H1 (cell line): ENCODE results near the gene PARD3. TPM values are rescaled to one million over a fixed set of nuclear protein-coding genes. Genes with fewer than 3 reads are reported as not detected.

Source experiments
- CTCF ChIA-PET: fragments of 300-600 bp; sonication (Branson Sonifier 250); formaldehyde crosslinking; loops from one replicate; lab custom pipeline; 2021; ENCODE audit not compliant: partially characterized antibody; lab: Charles Lee
- POLR2A ChIA-PET: fragments of 300-600 bp; sonication (Branson Sonifier 250); formaldehyde crosslinking; loops from one replicate; lab custom pipeline; 2021; ENCODE audit warnings: inconsistent platforms; ENCODE audit not compliant: partially characterized antibody; lab: Charles Lee
- DNase-seq, 2 experiments: peaks; one replicate each; pipeline versions ENCODE4 v3.0.0 to v3.0.0-alpha.2; 2010 to 2022; ENCODE audit warnings: low spot score in 2 of 2, low read depth in 1 of 2, mixed read lengths in 1 of 2
- FAIRE-seq: peaks from 2 replicates; lab custom pipeline; 2011; peaks lifted over from hg19 to GRCh38; lab: Jason Lieb, UNC
- H2AFZ ChIP-seq: 2 replicates; pipeline ENCODE4 v1.8.1; 2012; ENCODE audit warnings: low read length, inconsistent platforms
- H2AK5ac ChIP-seq: 2 replicates; pipeline ENCODE4 v1.6.1; 2013; ENCODE audit warnings: low read depth, low read length
- H2BK120ac ChIP-seq: replicated peaks from 2 replicates; pipeline ENCODE3; 2013; ENCODE audit warnings: low read depth, low read length, inconsistent platforms
- H2BK12ac ChIP-seq: 2 replicates; pipeline ENCODE4 v1.6.1; 2013; ENCODE audit warnings: low read depth, low read length
- H2BK15ac ChIP-seq: 2 replicates; pipeline ENCODE4 v1.6.1; 2013; ENCODE audit warnings: low read length
- H2BK20ac ChIP-seq: 2 replicates; pipeline ENCODE4 v1.6.1; 2013; ENCODE audit warnings: low read length
- H2BK5ac ChIP-seq: 2 replicates; pipeline ENCODE4 v1.6.1; 2013; ENCODE audit warnings: low read depth, low read length
- H3K14ac ChIP-seq: 2 replicates; pipeline ENCODE4 v1.6.1; 2013; ENCODE audit warnings: inconsistent platforms; ENCODE audit not compliant: insufficient read length
- H3K18ac ChIP-seq: 2 replicates; pipeline ENCODE4 v1.6.1; 2013; ENCODE audit warnings: low read length; ENCODE audit errors: extremely low read depth
- H3K23ac ChIP-seq: 2 replicates; pipeline ENCODE4 v1.6.1; 2013; ENCODE audit warnings: inconsistent platforms; ENCODE audit not compliant: insufficient read length
- H3K23me2 ChIP-seq: 2 replicates; pipeline ENCODE4 v1.6.1; 2013; ENCODE audit warnings: low read depth, low read length
- H3K27ac ChIP-seq: 2 replicates; pipeline ENCODE4 v1.6.1; 2011; ENCODE audit warnings: low read depth, low read length, inconsistent platforms
- H3K27me3 ChIP-seq, 4 experiments: replicated peaks in 1 of 4; 1 replicate in 1 of 4; 2 replicates in 3 of 4; pipeline versions ENCODE4 v1.6.1 to v1.8.1; 2011 to 2013; ENCODE audit warnings: low read length in 3 of 4, mild to moderate bottlenecking in 3 of 4, inconsistent platforms in 2 of 4, mixed read lengths in 2 of 4, moderate library complexity in 1 of 4; ENCODE audit not compliant: control insufficient read depth in 3 of 4, insufficient read depth in 3 of 4; ENCODE audit errors: extremely low read depth in 1 of 4
- H3K36me3 ChIP-seq, 4 experiments: 2 replicates each; pipeline versions ENCODE4 v1.6.1 to v1.8.1; 2011 to 2013; ENCODE audit warnings: mild to moderate bottlenecking in 4 of 4, low read length in 3 of 4, moderate library complexity in 2 of 4, control low read depth in 1 of 4, inconsistent platforms in 1 of 4; ENCODE audit not compliant: insufficient read depth in 4 of 4, control insufficient read depth in 2 of 4
- H3K4ac ChIP-seq: replicated peaks from 2 replicates; pipeline ENCODE3; 2013; ENCODE audit warnings: low read length, low read depth, mixed read lengths, inconsistent platforms; ENCODE audit not compliant: insufficient read length
- H3K4me1 ChIP-seq, 4 experiments: replicated peaks in 1 of 4; 1 replicate in 1 of 4; 2 replicates in 3 of 4; pipeline versions ENCODE4 v1.6.1 to v1.8.1; 2011 to 2013; ENCODE audit warnings: low read length in 3 of 4, inconsistent platforms in 2 of 4, mixed read lengths in 1 of 4; ENCODE audit not compliant: insufficient read depth in 4 of 4, control insufficient read depth in 3 of 4
- H3K4me2 ChIP-seq, 2 experiments: 2 replicates each; pipeline versions ENCODE4 v1.6.1 to v1.8.1; 2011 to 2013; ENCODE audit warnings: low read depth in 2 of 2, low read length in 2 of 2, control low read depth in 1 of 2, inconsistent platforms in 1 of 2, mild to moderate bottlenecking in 1 of 2; ENCODE audit not compliant: insufficient read depth in 1 of 2
- H3K4me3 ChIP-seq, 4 experiments: fragments of 200-600, 300-600 bp in 1 of 4; sonication (generic), shearing (Covaris generic), sonication (Bioruptor Twin) in 1 of 4; 2 replicates each; pipeline versions ENCODE4 v1.5.1 to v1.8.1; 2011 to 2016; ENCODE audit warnings: low read length in 4 of 4, low read depth in 3 of 4, control low read depth in 2 of 4, inconsistent platforms in 2 of 4, mild to moderate bottlenecking in 2 of 4, mixed read lengths in 1 of 4, moderate library complexity in 1 of 4; ENCODE audit not compliant: insufficient read depth in 2 of 4; ENCODE audit errors: extremely low read depth in 1 of 4
- H3K56ac ChIP-seq: replicated peaks from 2 replicates; pipeline ENCODE3; 2013; ENCODE audit warnings: low read depth, mild to moderate bottlenecking, mixed read lengths, low read length, inconsistent platforms; ENCODE audit not compliant: insufficient read length
- H3K79me1 ChIP-seq: 2 replicates; pipeline ENCODE4 v1.6.1; 2013; ENCODE audit warnings: low read depth, low read length, control low read depth
- H3K79me2 ChIP-seq, 2 experiments: 2 replicates each; pipeline versions ENCODE4 v1.6.1 to v1.8.1; 2012 to 2013; ENCODE audit warnings: low read length in 2 of 2, mild to moderate bottlenecking in 2 of 2, inconsistent platforms in 1 of 2; ENCODE audit not compliant: insufficient read depth in 2 of 2, control insufficient read depth in 1 of 2
- H3K9ac ChIP-seq, 4 experiments: replicated peaks in 1 of 4; 1 replicate in 1 of 4; 2 replicates in 3 of 4; pipeline versions ENCODE4 v1.6.1 to v1.8.1; 2011 to 2013; ENCODE audit warnings: low read depth in 3 of 4, low read length in 3 of 4, control low read depth in 2 of 4, mild to moderate bottlenecking in 2 of 4, moderate library complexity in 2 of 4, inconsistent platforms in 1 of 4; ENCODE audit errors: extremely low read depth in 1 of 4
- H3K9me3 ChIP-seq, 2 experiments: 2 replicates each; pipeline versions ENCODE4 v1.6.1 to v1.8.1; 2012 to 2013; ENCODE audit warnings: mild to moderate bottlenecking in 2 of 2, moderate library complexity in 2 of 2, control low read depth in 1 of 2, inconsistent platforms in 1 of 2, low read depth in 1 of 2, low read length in 1 of 2, mixed read lengths in 1 of 2; ENCODE audit not compliant: insufficient read depth in 2 of 2
- H4K20me1 ChIP-seq, 2 experiments: replicated peaks in 1 of 2; 2 replicates each; pipeline versions ENCODE3 to v1.8.1; 2011 to 2013; ENCODE audit warnings: inconsistent platforms in 2 of 2, low read length in 2 of 2, mild to moderate bottlenecking in 1 of 2; ENCODE audit not compliant: insufficient read depth in 2 of 2, control insufficient read depth in 1 of 2
- H4K5ac ChIP-seq: 2 replicates; pipeline ENCODE4 v1.6.1; 2013; ENCODE audit warnings: low read length, low read depth, mixed read lengths, inconsistent platforms; ENCODE audit not compliant: insufficient read length
- H4K8ac ChIP-seq: 2 replicates; pipeline ENCODE4 v1.8.0; 2013; ENCODE audit warnings: mild to moderate bottlenecking, moderate library complexity, low read length, inconsistent platforms; ENCODE audit not compliant: insufficient read depth; ENCODE audit errors: extremely low read depth
- H4K91ac ChIP-seq: replicated peaks from 2 replicates; pipeline ENCODE3; 2013; ENCODE audit warnings: low read length, mixed read lengths, inconsistent platforms; ENCODE audit not compliant: insufficient read length
- ASH2L ChIP-seq: fragments of 200-600, 300-600 bp; sonication (generic); IDR thresholded peaks from one replicate; pipeline ENCODE4 v1.7.1; 2017; ENCODE audit warnings: low read length
- SIN3A ChIP-seq, 2 experiments: IDR thresholded peaks in 1 of 2; conservative IDR thresholded peaks in 1 of 2; 2 replicates each; pipeline ENCODE4 v1.6.1; 2011 to 2012; ENCODE audit warnings: low read length in 2 of 2, improper control_type of control experiment in 1 of 2, low read depth in 1 of 2, mild to moderate bottlenecking in 1 of 2
- SUZ12 ChIP-seq: fragments of 200-600 bp; sonication (generic); IDR thresholded peaks from 2 replicates; pipeline ENCODE4 v1.6.1; 2012; ENCODE audit warnings: mild to moderate bottlenecking, inconsistent platforms, low read length, moderate library complexity, mixed read lengths
- TCF12 ChIP-seq: IDR thresholded peaks from 2 replicates; pipeline ENCODE4 v1.6.1; 2011; ENCODE audit warnings: low read depth, mild to moderate bottlenecking, low read length
- WGBS, 2 experiments: shearing (Covaris generic) in 1 of 2; methylation state at CpG; one replicate each; pipeline versions ENCODE4 v1.1.6 to v1.1.7; 2013 to 2015; ENCODE audit warnings: low lambda C conversion rate in 2 of 2, mixed read lengths in 2 of 2, inconsistent platforms in 1 of 2, low coverage in 1 of 2, missing lambda C conversion rate in 1 of 2; ENCODE audit not compliant: insufficient replicate concordance in 2 of 2, insufficient coverage in 1 of 2, insufficient read length in 1 of 2; ENCODE audit errors: extremely low coverage in 1 of 2, missing lambda C conversion rate in 1 of 2; 5-methylcytosine and 5-hydroxymethylcytosine counted together
- polyA plus RNA-seq, 7 experiments: library from polyadenylated mRNA; depleted of rRNA in 3 of 7; stranded (reverse) in 5 of 7; unstranded in 2 of 7; fragments of >200 nt in 5 of 7; fragments of 200-250 nt in 2 of 7; gene quantifications; 1 replicate in 5 of 7; 2 replicates in 1 of 7; 4 replicates in 1 of 7; pipeline versions ENCODE4 v1.2.1 to v1.2.3, GENCODE V29; 2011 to 2013; ENCODE audit warnings: missing spikeins in 2 of 7, mixed read lengths in 2 of 7
- total RNA-seq: library from RNA; stranded (reverse); fragmentation: NEBNext Ultra II Directional; extraction: Animal tissue kit (Norgen Biotek cat#: 25700); gene quantifications from 2 replicates; pipeline ENCODE4 v1.2.1, GENCODE V29; 2021

Gene PARD3
- total and polyA plus RNA-seq, 2 of the 8 experiments (the other 6 are each of a cell fraction or from before 2014, with no cell fraction given): 19.7 to 49.1 TPM

GRCh38 chr10:34150103-34150502 is 665.0 kb downstream of the PARD3 start:
- Histone ChIP-seq H3K27ac (no peak overlapping the region), H2AFZ (no peak overlapping the region), H4K20me1 (no peaks in the 10 kb centered on the region), H3K18ac (no peak overlapping the region), H3K14ac (no peak overlapping the region), H3K36me3 (no peaks in the 10 kb centered on the region), H3K79me2 (no peaks in the 10 kb centered on the region), H3K23ac (no peak overlapping the region), H3K27me3 (no peaks in the 10 kb centered on the region), H3K23me2 (no peaks in the 10 kb centered on the region), H3K9ac (no peak overlapping the region), H4K5ac (no peak overlapping the region), H2BK12ac (no peak overlapping the region), H4K8ac (no peak overlapping the region), H2AK5ac (no peak overlapping the region), H2BK15ac (no peak overlapping the region), H2BK20ac (no peak overlapping the region), H2BK120ac (no peak overlapping the region), H3K56ac (no peak overlapping the region), H3K4me1 (peaks cover 0 to 4% (median 0%) of the 10 kb centered on the region in 4 experiments; a peak in 2 of 7 replicates), H3K9me3 (no peaks in the 10 kb centered on the region), H3K4me3 (no peak overlapping the region), H4K91ac (no peak overlapping the region), H2BK5ac (no peak overlapping the region), H3K79me1 (no peaks in the 10 kb centered on the region), H3K4me2 (no peak overlapping the region), H3K4ac (no peak overlapping the region)
- ChIA-PET POLR2A (no interaction called here), CTCF (no interaction called here)
- FAIRE-seq (no peak), DNase-seq (no peak)
- 82% methylated on average over 3 of the region's 3 CpGs; no CpG with 5 or more reads in 1 of the 2 experiments for WGBS, 2 experiments
- TF ChIP-seq ASH2L: no peak
- no peak for TF ChIP-seq SIN3A (conservative IDR thresholded peaks at IDR 0.05 in 1 of 2, IDR thresholded peaks at IDR 0.05 in 1 of 2; ENCODE audit: low read depth in 1 of 2, low read length in 2 of 2)
- no peak for TF ChIP-seq TCF12
- TF ChIP-seq SUZ12: no peak
